Measurements from ENCODE around the gene CACNB4.
A peak's percentile ranks its signal among the peaks of the same experiment; 100 is the strongest.

Gene CACNB4

GRCh38 chr2:151844211-151844896, 254.5 kb downstream of the CACNB4 start:
- no peak for DNase-seq

DNA sequence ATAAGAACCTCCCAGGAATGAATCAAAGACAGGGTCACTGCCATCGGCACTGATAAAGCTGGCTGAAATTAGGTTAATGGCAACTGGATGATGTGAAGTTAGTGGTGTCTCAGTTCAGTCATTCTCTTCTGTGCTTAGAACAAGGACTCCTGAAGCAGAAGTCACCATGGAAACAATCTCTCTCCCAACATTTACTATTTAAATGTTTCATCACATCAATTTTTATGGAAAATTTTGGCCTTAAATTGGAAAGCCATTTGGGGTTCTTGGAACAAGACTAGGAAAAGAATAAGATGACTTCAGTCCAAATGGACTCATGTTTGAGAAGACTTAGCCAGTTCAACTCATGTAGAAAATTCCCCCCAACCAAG, 255.2 kb downstream of the CACNB4 start:
- DNase-seq, result no peak

GRCh38 chr2:151842830-151843690, 255.8 kb downstream of the CACNB4 start:
- DNase-seq, result no peak

DNA sequence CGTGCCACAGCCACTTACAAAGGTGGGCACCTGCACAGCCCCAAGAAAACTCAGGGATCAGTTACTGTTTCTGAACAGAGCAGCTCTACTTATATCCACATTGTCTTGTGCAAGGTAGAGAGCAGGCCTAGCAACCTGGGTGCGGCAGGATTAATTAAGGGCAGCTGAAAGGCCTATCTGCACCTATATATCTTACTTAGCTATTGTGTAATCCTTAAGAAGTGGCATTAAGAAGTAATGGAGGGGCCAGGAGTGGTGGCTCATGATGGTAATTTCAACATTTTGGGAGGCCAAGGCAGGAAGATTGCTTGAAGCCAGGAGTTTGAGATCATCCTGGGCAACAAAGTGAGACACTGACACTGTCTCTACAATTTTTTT, 257.8 kb downstream of the CACNB4 start:
- DNase-seq, result no peak

DNA sequence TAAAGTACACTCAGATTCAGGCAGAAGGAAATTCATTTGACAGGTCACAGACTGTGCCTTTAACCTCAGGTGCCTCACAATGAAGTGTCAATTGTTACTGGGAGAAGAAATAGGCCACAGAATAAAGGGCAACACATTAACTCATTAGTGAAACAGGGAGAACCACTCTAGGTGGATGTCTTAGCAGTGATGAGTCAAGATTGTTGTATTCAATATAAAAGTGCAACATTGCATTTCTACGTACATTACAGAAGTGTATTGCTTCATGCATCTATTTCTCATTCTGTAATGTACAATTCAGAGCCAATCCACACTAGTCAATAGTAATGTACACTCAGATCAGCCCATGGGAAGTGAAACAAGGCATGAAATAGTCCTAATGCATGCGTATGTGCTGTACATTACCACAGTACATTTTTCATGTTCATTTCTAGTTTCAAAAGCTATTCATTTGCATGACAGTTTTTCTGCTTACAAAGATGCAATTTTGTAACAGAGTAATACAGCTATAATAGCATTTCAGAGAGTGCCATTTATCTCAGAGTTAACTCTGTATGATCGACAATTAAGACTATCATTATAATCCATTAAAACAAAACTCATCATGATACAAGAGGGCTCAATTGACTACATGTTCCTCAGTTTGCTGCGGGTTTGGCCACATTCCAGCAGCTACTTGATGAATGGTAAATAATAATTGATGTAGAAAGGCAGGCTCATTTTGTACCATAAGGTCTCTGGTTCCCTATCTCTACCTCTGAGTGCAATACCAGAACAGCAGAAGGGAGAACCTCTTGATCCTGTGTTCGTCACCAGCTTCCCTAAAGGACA, 258.4 kb downstream of the CACNB4 start:
- DNase-seq, result no peak

DNA sequence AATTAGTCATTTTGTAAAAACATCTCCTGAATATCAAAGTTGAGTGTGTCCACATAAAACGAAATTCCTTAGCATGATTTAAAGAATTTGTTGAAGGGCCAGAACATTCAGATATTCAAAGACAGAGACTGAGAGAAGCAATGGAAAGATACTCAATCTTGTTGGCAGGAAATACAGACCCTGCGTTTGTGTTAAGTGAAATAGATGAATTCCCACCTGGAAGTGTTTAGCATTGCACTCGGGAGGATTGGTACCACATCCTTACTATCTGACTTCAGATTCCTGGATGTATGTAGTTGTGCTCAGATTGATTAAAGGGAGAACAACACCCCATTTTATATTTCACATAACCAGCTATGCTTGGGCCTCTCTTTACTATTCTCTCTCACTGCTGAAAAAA, 260.9 kb downstream of the CACNB4 start:
- DNase-seq, result no peak

DNA sequence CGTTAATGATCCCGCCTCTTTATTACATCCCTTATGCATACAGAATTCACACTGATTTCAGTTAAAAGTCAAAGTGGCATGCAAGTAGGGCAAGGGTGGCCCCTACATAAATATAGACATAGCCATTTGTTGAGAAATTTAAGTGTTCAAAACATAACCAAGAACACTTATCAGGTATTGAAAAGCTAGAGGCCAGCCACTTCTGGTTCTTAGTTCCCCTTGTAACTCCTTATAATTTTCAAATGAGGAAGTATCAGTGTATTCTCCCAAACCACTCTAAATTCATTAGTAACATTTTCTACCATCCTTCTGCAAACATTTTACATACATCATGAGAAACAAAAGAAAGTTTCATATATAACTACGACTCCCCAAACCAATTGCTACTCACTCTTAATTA, 264.9 kb downstream of the CACNB4 start:
- DNase-seq, result no peak

GRCh38 chr2:151830961-151831360, 267.9 kb downstream of the CACNB4 start:
- no peak for DNase-seq

DNA sequence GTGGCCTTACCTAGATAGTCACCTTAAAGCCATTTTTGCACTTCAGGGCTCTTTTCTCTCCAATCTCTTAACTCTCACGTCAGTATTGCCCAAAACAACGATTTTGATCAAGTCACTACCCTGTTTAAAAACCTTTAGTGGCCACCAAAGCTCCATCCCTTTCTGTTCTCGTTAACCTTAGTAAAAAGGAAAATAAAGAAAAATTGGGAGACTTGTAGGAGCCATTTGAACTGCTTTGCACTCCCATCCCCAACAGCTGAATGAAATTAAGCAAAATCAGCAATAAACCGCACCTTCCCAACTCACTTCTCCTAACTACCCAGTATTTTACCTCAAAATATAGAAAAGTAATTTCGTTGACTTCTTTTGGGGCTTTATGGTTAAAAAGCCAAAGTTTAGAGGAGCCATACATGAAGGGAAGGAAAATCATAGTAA, 269.9 kb downstream of the CACNB4 start:
- no peak for DNase-seq

GRCh38 chr2:151828143-151828889, 270.5 kb downstream of the CACNB4 start, which contains the start of gene ARL5A:
Gene ARL5A (minus strand): TSS chr2:151828421. CDS start chr2:151828176, 245 bp downstream.
- peak; percentile 95 for DNase-seq

GRCh38 chr2:151827564-151828142, 271.2 kb downstream of the CACNB4 start:
- no peak for DNase-seq

GRCh38 chr2:151826737-151827157, 272.1 kb downstream of the CACNB4 start:
- DNase-seq, result no peak

DNA sequence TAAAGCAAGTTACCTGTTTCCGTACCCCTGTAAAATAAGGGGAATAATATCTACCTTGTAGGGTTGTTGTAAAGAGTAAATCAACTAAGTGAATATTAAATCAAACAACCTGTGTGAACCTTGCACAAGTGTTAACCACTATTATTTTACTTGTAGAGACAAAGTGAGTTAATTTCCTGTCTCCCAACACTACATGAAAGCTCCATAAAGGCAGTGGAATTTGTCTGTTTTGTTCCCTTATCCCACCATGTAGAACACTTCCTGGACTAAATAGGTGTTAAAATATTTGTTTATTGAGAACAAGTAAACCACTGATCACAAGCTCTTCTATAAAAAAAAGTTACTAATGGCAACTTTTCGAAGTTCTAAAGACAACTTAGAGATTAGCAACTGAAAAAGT, 274.0 kb downstream of the CACNB4 start:
- no peak for DNase-seq

GRCh38 chr2:151823651-151824050, 275.2 kb downstream of the CACNB4 start:
- DNase-seq, result no peak

- no peak for DNase-seq
Measured at GRCh38 chr2:151819920-151820319, 278.9 kb downstream of the CACNB4 start.

GRCh38 chr2:151817929-151818328, 280.9 kb downstream of the CACNB4 start:
- no peak for DNase-seq

DNA sequence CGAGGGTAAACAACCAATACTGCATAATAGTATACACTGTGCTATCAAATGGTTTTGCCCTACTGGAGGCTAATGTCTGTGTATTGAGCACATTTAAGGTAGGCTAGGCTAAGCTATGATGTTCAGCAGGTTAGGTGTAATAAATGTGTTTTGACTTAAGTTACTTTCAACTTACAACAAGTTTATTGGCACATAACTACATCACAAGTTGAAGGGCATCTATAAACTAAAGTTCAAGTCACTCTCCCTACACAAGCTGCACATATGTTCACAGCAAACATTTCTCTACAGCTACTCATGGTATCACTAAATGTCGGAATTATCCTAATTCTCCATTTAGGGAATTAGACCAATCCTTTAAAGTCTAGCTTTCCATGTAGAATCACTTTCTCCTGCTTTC, 282.0 kb downstream of the CACNB4 start:
- DNase-seq, result no peak

GRCh38 chr2:151815821-151816489, 282.9 kb downstream of the CACNB4 start:
- no peak for DNase-seq

- DNase-seq, result no peak
Measured at GRCh38 chr2:151810489-151810888, 288.4 kb downstream of the CACNB4 start.

GRCh38 chr2:151809073-151809383, 289.8 kb downstream of the CACNB4 start:
- DNase-seq, result no peak

DNA sequence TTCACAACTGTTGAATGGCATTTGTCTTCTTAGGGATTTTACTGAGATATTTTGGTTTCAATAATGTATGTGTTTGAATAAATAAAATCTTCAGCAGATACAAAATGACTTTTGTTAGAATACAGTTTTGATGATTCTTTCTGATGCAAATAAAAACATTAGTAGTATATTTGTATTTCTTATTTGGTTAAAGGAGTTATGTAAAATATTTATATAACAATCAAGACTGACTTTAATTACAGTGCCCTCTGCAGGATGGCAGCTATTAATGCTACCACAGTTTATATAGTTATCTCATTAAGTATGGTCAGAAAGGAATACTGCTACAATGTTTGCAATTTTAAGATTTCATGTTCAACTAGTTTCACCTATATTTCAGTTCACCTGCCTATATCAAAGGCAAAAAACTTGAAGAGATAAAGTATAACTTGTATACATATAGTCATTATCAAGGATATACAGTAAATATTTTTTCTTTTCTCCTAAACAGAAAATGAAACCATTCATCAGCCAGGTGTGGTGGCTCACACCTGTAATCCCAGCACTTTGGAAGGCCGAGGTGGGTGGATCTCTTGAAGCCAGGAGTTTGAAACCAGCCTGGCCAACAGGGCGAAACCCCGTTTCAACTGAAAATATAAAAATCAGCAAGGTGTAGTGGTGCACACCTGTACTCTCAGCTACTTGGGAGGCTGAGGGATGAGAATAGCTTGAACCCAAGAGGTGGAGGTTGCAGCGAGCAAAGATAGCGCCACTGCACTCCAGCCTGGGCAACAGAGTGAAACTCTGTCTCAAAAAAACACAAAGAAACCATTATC, 290.4 kb downstream of the CACNB4 start:
- DNase-seq, result no peak
